HFFc6 (cell line): ENCODE data around the gene RGS11. TPM values are rescaled to one million over a fixed set of nuclear protein-coding genes. Genes with fewer than 3 reads are reported as not detected.

ENCODE experiments used
- DNase-seq: peaks from one replicate; pipeline ENCODE4 v3.0.0-alpha.2; 2018
- H3K27ac Mint-ChIP-seq: 2 replicates; pipeline ENCODE4 v1.8.0; 2020; ENCODE audit warnings: mild to moderate bottlenecking, mixed read lengths
- H3K27me3 Mint-ChIP-seq: 2 replicates; pipeline ENCODE4 v1.8.0; 2021; ENCODE audit warnings: mild to moderate bottlenecking, moderate library complexity, mixed read lengths; ENCODE audit not compliant: insufficient read depth
- H3K36me3 Mint-ChIP-seq: 2 replicates; pipeline ENCODE4 v1.8.0; 2021; ENCODE audit warnings: low read depth, mixed read lengths
- H3K4me1 Mint-ChIP-seq: 2 replicates; pipeline ENCODE4 v1.8.0; 2020; ENCODE audit warnings: low read depth, mixed read lengths
- H3K4me3 Mint-ChIP-seq: 2 replicates; pipeline ENCODE4 v1.8.0; 2020; ENCODE audit warnings: mild to moderate bottlenecking, moderate library complexity, mixed read lengths
- H3K9me3 Mint-ChIP-seq: 2 replicates; pipeline ENCODE4 v1.8.0; 2020; ENCODE audit warnings: mild to moderate bottlenecking, mixed read lengths
- total RNA-seq, 6 experiments: library from RNA; stranded (reverse); fragmentation: NEBNext Ultra II Directional; extraction: Animal tissue kit (Norgen Biotek cat#: 25700); gene quantifications; 2 replicates in 1 of 6; 3 replicates in 5 of 6; pipeline ENCODE4 v1.2.3, GENCODE V29; 2021
- TF ChIP-seq, protein P1 (sequence below): fragments of 200-600 bp; sonication (generic); IDR thresholded peaks from 2 replicates; pipeline ENCODE4 v1.5.0; 2021; ENCODE audit warnings: antibody characterized with exemption, mild to moderate bottlenecking

RGS11 gene
- total RNA-seq, 6 experiments from 2014 or later = 1.5 to 3.5 (median 2.3) TPM

DNA sequence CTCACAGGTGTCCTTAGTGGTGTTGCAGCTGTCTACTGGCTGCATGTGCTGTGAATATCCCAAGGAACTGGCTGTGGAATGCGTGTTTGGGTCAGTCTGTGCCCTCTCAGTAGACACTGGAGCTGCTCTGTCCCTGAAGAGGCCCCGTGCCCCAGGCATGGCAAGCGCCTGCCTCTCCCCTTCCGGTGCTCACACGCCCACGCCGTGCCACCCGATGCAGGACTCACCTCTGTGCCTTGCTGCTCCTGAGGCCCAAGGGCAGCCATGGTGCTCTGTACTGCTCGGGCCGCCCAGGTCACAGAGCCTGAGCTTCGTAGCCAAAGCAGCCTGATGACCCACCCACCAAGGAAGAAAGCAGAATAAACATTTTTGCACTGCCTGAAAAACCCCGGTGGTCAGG is 10.0 kb downstream of the RGS11 start:
- Mint-ChIP-seq H3K4me1 (peaks cover 5% of the 10 kb centered on the region; the same call in 1 of the 2 replicates), H3K27me3 (peaks cover 6% of the 10 kb centered on the region), H3K9me3 (no peaks in the 10 kb centered on the region), H3K36me3 (no peaks in the 10 kb centered on the region), H3K4me3 (no peak overlapping the region), H3K27ac (no peak overlapping the region)
- DNase-seq = no peak
- TF ChIP-seq, protein P1, sequence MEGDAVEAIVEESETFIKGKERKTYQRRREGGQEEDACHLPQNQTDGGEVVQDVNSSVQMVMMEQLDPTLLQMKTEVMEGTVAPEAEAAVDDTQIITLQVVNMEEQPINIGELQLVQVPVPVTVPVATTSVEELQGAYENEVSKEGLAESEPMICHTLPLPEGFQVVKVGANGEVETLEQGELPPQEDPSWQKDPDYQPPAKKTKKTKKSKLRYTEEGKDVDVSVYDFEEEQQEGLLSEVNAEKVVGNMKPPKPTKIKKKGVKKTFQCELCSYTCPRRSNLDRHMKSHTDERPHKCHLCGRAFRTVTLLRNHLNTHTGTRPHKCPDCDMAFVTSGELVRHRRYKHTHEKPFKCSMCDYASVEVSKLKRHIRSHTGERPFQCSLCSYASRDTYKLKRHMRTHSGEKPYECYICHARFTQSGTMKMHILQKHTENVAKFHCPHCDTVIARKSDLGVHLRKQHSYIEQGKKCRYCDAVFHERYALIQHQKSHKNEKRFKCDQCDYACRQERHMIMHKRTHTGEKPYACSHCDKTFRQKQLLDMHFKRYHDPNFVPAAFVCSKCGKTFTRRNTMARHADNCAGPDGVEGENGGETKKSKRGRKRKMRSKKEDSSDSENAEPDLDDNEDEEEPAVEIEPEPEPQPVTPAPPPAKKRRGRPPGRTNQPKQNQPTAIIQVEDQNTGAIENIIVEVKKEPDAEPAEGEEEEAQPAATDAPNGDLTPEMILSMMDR = no peak

DNA sequence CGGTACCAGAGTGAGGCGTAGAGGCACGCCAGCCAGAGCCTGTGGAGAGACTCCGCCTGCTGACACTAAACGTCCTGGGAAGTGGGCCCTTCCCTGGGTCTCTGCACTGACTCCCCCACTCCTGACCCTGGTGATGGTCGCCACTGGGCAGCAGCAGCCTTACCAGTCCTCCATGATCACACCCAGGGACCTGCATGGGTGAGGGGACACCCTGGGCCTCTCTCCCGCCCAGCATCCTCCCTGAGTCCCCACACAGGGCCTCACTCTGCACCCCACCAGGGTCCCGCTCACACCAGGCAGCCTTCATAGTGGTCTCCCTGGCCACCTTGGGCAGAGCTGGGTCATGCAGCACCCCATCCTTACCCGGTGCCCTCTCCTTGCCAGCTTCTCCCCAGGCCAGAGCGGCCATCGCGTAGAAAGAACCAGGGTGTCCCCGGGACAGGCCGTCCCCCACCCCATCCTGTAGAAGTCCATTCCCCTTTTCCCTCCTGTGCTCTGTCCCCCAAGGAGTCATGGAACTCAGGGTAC is 10.7 kb downstream of the RGS11 start:
- Mint-ChIP-seq H3K4me3 (no peak overlapping the region), H3K36me3 (no peaks in the 10 kb centered on the region), H3K27ac (no peak overlapping the region), H3K27me3 (peaks cover 6% of the 10 kb centered on the region), H3K4me1 (peaks cover 5% of the 10 kb centered on the region; the same call in 1 of the 2 replicates), H3K9me3 (no peaks in the 10 kb centered on the region)
- TF ChIP-seq, protein P1 = no peak
- no peak for DNase-seq

DNA sequence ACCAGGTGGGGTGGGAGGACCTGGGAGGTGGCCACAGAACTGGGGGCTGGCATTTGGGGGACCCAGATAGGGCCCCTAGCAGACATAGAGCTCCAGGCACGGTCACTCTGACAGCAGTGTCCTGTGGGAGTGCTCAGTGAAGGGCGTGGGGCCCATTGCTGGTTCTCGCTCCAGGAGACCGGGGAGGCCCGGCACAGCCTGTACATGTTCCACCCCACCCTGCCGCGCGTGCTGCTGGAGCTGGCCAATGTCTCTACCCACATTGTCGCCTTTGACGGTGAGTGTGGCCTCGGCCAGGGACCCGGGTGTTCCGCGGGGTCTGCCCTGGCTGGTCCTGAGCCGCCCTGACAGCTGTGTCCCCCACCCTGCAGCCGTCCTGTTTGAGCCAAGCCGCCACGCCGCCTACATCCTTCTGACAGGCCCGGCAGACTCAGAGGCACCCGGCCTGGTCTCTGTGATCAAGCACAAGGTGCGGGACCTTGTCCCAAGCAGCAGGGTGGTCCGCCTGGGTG is 11.2 kb downstream of the RGS11 start:
- no peak for DNase-seq
- H3K4me1 Mint-ChIP-seq = peaks cover 5% of the 10 kb centered on the region; the same call in 1 of the 2 replicates
- no peaks in the 10 kb centered on the region for H3K9me3 Mint-ChIP-seq
- H3K27me3 Mint-ChIP-seq = peaks cover 6% of the 10 kb centered on the region
- H3K4me3 Mint-ChIP-seq = no peak overlapping the region
- no peaks in the 10 kb centered on the region for H3K36me3 Mint-ChIP-seq
- H3K27ac Mint-ChIP-seq = no peak overlapping the region
- TF ChIP-seq, protein P1 = no peak

DNA sequence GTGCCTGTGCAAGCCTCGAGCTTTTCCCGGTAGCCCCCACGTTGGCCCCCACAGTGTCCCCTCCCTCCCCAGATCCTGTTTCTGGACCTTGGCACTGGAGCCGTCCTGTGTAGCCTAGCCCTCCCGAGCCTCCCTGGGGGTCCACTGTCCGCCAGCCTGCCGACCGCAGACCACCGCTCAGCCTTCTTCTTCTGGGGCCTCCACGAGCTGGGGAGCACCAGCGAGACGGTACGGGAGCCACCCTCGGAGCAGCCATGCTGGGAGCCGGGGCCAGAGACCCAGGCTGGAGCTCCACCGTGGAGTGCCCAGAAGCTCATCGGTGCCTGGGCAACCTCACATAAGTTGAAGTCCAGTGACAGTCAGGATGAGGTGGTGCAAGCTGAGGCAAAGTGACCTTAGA is 11.8 kb downstream of the RGS11 start:
- no peaks in the 10 kb centered on the region for H3K9me3 Mint-ChIP-seq
- H3K27me3 Mint-ChIP-seq = peaks cover 6% of the 10 kb centered on the region
- H3K36me3 Mint-ChIP-seq = no peaks in the 10 kb centered on the region
- no peak overlapping the region for H3K27ac Mint-ChIP-seq
- TF ChIP-seq, protein P1 = no peak
- peaks cover 5% of the 10 kb centered on the region; the same call in 1 of the 2 replicates for H3K4me1 Mint-ChIP-seq
- DNase-seq = no peak
- H3K4me3 Mint-ChIP-seq = no peak overlapping the region

DNA sequence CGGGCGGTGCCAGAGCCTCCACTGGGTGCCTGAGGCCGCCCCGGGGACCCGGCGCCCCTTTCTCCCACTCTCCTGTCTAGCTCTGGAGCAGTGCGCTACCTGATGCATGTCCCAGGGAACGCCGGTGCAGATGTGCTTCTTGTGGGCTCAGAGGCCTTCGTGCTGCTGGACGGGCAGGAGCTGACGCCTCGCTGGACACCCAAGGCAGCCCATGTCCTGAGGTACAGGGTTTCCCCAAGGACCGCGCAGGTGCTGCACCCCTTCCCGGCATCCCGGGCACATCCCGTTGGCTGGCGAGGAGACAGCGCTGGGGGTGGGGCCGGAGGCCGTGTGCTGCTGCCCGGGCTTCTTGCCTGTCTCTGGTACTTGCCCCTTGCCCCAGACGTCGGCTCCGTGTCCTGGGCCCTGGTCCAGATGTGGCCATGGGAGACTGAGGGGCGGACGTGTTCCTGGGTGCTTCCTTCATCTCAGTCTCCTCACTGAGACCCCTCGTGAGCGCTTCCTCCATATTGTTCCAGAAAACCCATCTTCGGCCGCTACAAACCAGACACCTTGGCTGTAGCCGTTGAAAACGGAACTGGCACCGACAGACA is 12.5 kb downstream of the RGS11 start:
- Mint-ChIP-seq H3K36me3 (no peaks in the 10 kb centered on the region), H3K4me1 (peaks cover 5% of the 10 kb centered on the region; the same call in 1 of the 2 replicates), H3K27ac (no peak overlapping the region), H3K9me3 (no peaks in the 10 kb centered on the region), H3K27me3 (peaks cover 6% of the 10 kb centered on the region), H3K4me3 (no peak overlapping the region)
- TF ChIP-seq, protein P1 = no peak
- no peak for DNase-seq
